Suprapubic skin (tissue), 3 donors: ENCODE results near the gene ACOT2.

ENCODE experiments used
- CTCF ChIP-seq, 2 donors: fragments of 200-600 bp in 1 of 2; fragments of 450-650 bp in 1 of 2; sonication (generic) in 1 of 2; IDR thresholded peaks; one replicate each; pipeline ENCODE4 v1.5.1; 2016 to 2019; ENCODE audit warnings: antibody characterized with exemption in 2 of 2, mild to moderate bottlenecking in 1 of 2, moderate library complexity in 1 of 2
- POLR2A ChIP-seq, 2 donors: fragments of 450-650 bp; IDR thresholded peaks; one replicate each; pipeline ENCODE4 v1.6.1; 2017; ENCODE audit warnings: antibody characterized with exemption in 2 of 2, mild to moderate bottlenecking in 2 of 2, moderate library complexity in 2 of 2

DNA sequence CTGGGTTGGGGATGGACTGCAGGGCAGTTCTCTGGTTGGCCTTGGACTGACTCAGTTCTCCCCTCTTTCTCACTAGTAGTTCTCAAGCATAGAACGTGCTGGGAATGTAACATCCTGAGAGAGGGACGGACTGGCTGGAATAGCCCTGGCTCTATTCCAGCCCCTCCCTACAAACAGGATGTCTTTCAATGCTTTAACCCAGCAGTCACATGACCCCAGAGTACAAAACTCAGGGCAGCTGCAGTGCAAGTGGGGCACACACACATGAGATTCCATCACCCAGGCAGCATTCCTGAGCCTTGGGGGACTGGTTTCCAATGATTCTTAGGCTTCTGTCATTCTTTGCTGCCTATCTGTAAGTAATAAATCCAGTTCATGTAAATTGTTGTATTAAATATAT, 41.7 kb downstream of the ACOT2 start:
- TF ChIP-seq CTCF (IDR thresholded peaks at IDR 0.05) (no peak), POLR2A (IDR thresholded peaks at IDR 0.05) (no peak)
